Epidermal melanocyte (primary cell): ENCODE data around the gene PLLP.

Experiments used
- DNase-seq: peaks from one replicate; pipeline ENCODE4 v3.0.0; 2011; ENCODE audit warnings: low spot score; ENCODE audit not compliant: insufficient read length

Gene PLLP

GRCh38 chr16:57256601-57257395 lies 27.7 kb downstream of the PLLP start:
- no peak for DNase-seq

- no peak for DNase-seq
Observed at GRCh38 chr16:57255686-57256415, 28.6 kb downstream of the PLLP start.

GRCh38 chr16:57253466-57253865 lies 31.0 kb downstream of the PLLP start:
- no peak for DNase-seq

GRCh38 chr16:57252148-57252721 lies 32.2 kb downstream of the PLLP start:
- no peak for DNase-seq

GRCh38 chr16:57251352-57251751 lies 33.1 kb downstream of the PLLP start:
- DNase-seq, result no peak

- DNase-seq, result no peak
Observed at GRCh38 chr16:57245472-57246113, 38.9 kb downstream of the PLLP start.

- peak; percentile 98 for DNase-seq
Observed at GRCh38 chr16:57244767-57245471, 39.6 kb downstream of the PLLP start, which contains the start of gene ARL2BP. Gene ARL2BP (plus strand): TSS chr16:57245259. CDS start chr16:57245368, 109 bp downstream.

GRCh38 chr16:57244463-57244766 lies 40.1 kb downstream of the PLLP start:
- DNase-seq, result no peak

- no peak for DNase-seq
Observed at GRCh38 chr16:57242650-57243049, 41.8 kb downstream of the PLLP start.

GRCh38 chr16:57240851-57241250 lies 43.6 kb downstream of the PLLP start:
- DNase-seq, result no peak

- DNase-seq, result no peak
Observed at GRCh38 chr16:57239107-57239506, 45.4 kb downstream of the PLLP start.

GRCh38 chr16:57238682-57239081 lies 45.8 kb downstream of the PLLP start:
- no peak for DNase-seq

- DNase-seq, result no peak
Observed at GRCh38 chr16:57236022-57236350, 48.5 kb downstream of the PLLP start.

- no peak for DNase-seq
Observed at GRCh38 chr16:57235128-57236021, 49.1 kb downstream of the PLLP start.

- DNase-seq, result no peak
Observed at GRCh38 chr16:57234707-57235092, 49.8 kb downstream of the PLLP start.

GRCh38 chr16:57233944-57234706 lies 50.3 kb downstream of the PLLP start:
- DNase-seq, result no peak

GRCh38 chr16:57231821-57232350 lies 52.6 kb downstream of the PLLP start:
- no peak for DNase-seq

- no peak for DNase-seq
Observed at GRCh38 chr16:57229079-57229478, 55.4 kb downstream of the PLLP start.
